ENCODE results near the gene TH.
"Not testable (repeated sequence)": the region's sequence is repeated elsewhere in the genome, so short reads cannot be mapped to it uniquely, and the experiment has no call there.

Gene TH

DNA sequence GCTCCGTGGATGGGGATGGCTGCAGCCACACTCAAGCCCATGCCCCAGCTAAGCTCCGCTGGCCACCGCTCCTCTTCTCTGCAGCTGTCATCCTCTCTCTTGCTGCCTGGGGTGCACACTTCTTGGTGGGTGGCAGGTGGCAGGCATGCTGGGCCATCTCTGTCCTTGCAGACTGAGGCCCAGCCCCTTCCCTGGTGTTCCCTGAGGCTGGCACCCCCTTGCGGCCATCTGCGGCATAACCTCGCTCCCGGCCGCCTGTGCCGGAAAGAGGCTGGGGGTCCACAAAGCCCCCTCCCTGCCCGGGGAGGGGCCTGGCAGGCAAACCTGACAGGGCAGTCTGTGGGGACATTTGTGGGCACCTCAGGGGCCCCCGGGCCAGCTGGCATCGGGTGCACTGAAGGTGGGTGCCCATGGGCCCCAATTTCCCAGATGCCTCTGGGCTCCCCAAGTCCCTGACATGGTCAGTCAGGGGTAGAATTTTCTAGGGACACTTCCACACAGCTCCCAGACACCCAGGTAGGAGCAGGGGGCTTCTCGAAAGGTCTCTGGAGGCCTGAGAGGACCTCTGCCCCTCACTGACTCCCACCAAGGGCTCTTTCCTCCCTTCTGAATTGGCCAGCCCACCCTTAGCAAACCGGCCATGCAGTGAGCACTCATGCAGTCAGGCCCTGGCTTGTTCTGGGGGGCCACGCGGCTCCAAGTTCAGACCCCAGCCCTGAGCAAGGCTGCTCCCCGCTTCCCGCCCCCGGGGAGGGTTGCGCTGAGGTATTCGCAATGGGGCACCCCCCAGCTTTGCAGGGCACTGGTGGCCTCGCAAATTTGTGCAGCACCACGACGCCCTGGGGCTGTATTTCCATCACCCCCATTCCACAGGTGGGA is 23.5 kb upstream of the TH start:
- H3K36me3 Mint-ChIP-seq, result no peaks in the 10 kb centered on the region
- peaks cover 6% of the 10 kb centered on the region for H3K4me1 Mint-ChIP-seq
- H3K27ac Mint-ChIP-seq, result no peak overlapping the region
- CTCF ChIA-PET, result interaction anchor here (0.7 to 4.4 kb wide), 8 partner anchors 9 to 225 kb away, joined by 3 to 37 read pairs (median 4); partner anchors contain the start of genes C11orf21 and TSPAN32
- H3K9me3 Mint-ChIP-seq, result no peaks in the 10 kb centered on the region
- no peak overlapping the region for H3K4me3 Mint-ChIP-seq
- DNase-seq, result peak; percentile 69
- H3K27me3 Mint-ChIP-seq, result peaks cover 26% of the 10 kb centered on the region

DNA sequence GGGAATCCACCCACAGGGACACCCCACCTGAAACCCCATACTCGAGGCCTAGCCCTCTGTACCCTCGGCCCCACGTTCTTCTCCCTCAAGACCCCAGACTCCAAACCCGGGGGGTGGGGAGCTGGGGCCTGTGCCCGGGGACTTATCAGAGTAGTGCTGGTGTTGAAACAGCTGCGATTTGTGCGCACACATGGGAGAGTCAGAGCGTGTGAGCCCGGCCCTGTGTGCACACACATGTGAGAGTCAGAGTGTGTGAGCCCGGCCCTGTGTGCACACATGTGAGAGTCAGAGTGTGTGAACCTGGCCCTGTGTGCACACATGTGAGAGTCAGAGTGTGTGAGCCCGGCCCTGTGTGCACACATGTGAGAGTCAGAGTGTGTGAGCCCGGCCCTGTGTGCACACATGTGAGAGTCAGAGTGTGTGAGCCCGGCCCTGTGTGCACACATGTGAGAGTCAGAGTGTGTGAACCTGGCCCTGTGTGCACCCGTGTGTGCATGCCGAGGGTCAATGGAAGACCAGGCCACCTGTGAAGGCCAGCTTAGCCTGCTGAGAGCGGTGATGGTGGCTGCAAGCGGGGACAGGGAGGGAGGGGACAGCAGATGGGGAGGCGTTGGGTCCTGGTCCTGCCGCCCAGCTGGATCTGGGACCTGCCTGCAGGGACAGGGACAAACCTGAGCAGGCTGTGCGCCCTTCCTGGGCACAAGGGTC is 22.4 kb upstream of the TH start:
- H3K27ac Mint-ChIP-seq, H3K4me3 Mint-ChIP-seq, H3K36me3 Mint-ChIP-seq, H3K4me1 Mint-ChIP-seq, H3K9me3 Mint-ChIP-seq, DNase-seq: not testable (repeated sequence)
- CTCF ChIA-PET, result interaction anchor here (0.7 to 4.4 kb wide), 8 partner anchors 8 to 226 kb away, joined by 3 to 37 read pairs (median 4); partner anchors contain the start of genes C11orf21 and TSPAN32
- peaks cover 31% of the 10 kb centered on the region for H3K27me3 Mint-ChIP-seq

DNA sequence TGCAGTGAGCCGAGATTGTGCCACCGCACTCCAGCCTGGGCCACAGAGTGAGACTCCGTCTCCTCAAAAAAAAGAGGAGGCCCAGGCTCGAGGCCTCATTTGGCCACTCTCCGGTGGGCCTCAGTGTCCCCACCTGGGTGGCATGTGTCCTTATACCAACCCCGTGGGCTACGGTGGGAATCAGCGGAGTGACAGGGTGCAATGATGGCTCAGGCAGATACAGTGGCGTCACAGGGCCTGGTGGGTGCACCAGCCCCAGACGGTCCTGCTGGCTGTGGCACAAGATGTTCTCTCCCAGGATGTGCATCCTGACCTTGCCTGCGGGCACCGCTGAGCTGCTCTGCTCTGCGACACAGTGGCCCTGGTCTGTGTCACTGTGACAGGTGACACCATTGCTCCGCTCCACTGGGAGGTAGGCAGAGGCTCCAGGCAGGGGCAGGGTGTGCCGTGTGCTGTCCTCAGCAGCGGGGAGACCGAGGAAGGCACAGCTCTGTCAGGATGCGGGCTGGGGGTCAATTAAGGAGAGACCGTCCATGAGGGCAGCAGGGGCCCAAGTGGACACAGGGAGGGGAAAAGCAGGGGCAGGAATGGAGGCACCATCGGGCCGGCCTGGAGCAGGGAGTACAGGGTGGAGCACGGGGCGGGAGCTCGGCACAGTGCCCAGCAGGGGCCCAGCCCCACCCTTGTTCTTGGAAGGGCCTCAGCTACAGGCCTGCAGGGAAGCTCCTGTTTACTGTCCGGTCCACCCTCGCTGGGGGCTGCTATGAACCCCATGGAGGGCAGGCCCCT is 21.7 kb upstream of the TH start:
- H3K36me3 Mint-ChIP-seq, result no peaks in the 10 kb centered on the region
- no peak for DNase-seq
- no peak overlapping the region for H3K27ac Mint-ChIP-seq
- H3K27me3 Mint-ChIP-seq, result peaks cover 31% of the 10 kb centered on the region
- H3K4me3 Mint-ChIP-seq, result no peak overlapping the region
- H3K9me3 Mint-ChIP-seq, result no peaks in the 10 kb centered on the region
- H3K4me1 Mint-ChIP-seq, result peaks cover 6% of the 10 kb centered on the region
- CTCF ChIA-PET, result interaction anchor here (1.4 to 4.4 kb wide), 2 partner anchors 12 to 227 kb away, joined by 4 to 37 read pairs; no protein-coding TSS in a partner anchor

DNA sequence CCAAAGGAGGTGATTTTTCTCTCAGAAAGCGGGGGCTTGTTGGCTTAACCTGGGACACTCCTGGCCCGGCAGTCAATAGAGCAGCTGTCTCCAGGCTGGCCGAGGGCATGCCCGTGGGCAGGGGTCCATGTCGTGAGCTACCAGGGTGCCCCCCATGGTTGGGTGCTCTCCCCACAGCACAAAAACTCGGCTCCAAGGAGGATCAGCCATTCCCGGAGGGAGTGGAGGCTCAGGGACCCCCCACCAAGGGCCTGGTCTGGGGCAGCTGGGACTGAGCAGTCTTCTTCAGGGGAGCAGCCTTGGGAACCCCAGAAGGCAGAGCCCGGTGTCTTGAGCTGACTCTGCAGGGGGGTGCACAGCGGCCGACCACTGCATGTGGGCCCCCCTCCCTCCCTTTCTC is 20.8 kb upstream of the TH start:
- H3K4me1 Mint-ChIP-seq, result peaks cover 6% of the 10 kb centered on the region
- peaks cover 27% of the 10 kb centered on the region for H3K27me3 Mint-ChIP-seq

DNA sequence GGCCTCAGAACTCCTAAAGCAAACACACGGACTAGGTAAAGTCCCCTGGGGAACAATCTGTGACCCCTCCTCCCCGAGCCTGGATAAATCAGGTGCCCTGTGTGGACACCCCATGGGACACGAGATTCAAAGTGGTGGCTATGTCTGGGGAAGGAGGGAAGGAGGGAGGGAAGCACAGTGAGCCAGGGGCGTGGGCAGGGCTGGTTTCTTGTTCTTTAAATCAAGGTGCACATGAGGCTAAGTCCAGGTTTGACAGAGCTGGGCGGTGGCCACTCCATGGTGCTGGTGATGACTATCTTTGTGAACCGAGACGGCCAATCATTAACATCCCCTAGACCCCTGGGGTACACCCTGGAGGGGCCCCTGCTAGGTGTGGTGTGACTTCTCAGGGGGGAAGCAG is 20.3 kb upstream of the TH start:
- no peak overlapping the region for H3K27ac Mint-ChIP-seq
- H3K9me3 Mint-ChIP-seq, result no peaks in the 10 kb centered on the region
- peaks cover 24% of the 10 kb centered on the region for H3K27me3 Mint-ChIP-seq
- H3K4me3 Mint-ChIP-seq, result no peak overlapping the region
- peaks cover 6% of the 10 kb centered on the region for H3K4me1 Mint-ChIP-seq
- DNase-seq, result no peak
- CTCF ChIA-PET, result interaction anchor here (4.4 kb wide), 1 partner anchor 228 kb away, joined by 37 read pairs; no protein-coding TSS in a partner anchor
- no peaks in the 10 kb centered on the region for H3K36me3 Mint-ChIP-seq

More for the DNA sequence above, 20.8 kb upstream of the TH start:
- no peak overlapping the region for H3K27ac Mint-ChIP-seq
- no peaks in the 10 kb centered on the region for H3K9me3 Mint-ChIP-seq
- H3K36me3 Mint-ChIP-seq, result no peaks in the 10 kb centered on the region
- no peak for DNase-seq
- no peak overlapping the region for H3K4me3 Mint-ChIP-seq
- CTCF ChIA-PET, result interaction anchor here (4.4 kb wide), 1 partner anchor 228 kb away, joined by 37 read pairs; no protein-coding TSS in a partner anchor

DNA sequence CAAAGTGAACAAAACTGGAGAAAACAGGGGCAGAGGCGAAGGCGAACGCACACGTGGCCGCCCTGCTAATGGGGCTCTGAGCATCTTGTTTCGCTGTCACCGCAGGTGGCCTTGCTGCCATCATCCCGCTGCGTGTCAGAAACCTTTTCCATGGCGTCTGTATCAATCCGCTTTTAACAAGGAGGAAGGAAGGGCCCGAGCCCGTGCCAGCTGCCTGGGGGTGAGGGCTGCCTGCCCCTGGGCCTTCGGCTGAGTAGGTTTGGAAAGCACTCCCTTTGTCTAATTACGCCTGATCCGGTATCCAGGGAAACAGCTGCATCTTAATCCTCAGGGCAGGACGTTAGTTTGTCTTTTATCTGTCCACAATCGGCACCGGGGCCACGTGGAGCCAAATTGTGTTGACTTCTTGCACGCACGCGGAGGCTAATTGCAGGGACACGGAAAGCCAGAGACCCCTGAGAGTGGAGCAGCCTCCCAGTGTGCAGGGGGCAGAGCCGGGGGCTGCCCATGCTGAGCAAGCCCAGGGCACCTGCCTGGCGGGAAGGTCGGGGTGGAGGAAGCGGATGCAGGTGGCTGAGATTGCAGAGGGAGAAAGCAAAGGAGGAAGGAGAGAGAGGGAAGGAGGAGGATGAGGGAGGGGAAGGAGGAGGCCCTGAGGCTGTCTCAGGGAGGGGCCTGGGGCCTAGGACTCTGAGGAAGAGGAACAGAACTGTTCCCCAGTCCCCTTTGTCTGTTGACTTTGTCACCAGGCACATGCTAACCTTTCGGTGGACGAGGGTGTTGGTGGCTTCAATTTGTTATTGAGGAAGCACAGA is 19.2 kb upstream of the TH start:
- H3K36me3 Mint-ChIP-seq, result no peaks in the 10 kb centered on the region
- peaks cover 13% of the 10 kb centered on the region for H3K27me3 Mint-ChIP-seq
- no peak overlapping the region for H3K4me3 Mint-ChIP-seq
- no peak for DNase-seq
- H3K4me1 Mint-ChIP-seq, result peaks cover 6% of the 10 kb centered on the region
- H3K9me3 Mint-ChIP-seq, result no peaks in the 10 kb centered on the region
- no peak overlapping the region for H3K27ac Mint-ChIP-seq
- CTCF ChIA-PET, result no interaction called here

DNA sequence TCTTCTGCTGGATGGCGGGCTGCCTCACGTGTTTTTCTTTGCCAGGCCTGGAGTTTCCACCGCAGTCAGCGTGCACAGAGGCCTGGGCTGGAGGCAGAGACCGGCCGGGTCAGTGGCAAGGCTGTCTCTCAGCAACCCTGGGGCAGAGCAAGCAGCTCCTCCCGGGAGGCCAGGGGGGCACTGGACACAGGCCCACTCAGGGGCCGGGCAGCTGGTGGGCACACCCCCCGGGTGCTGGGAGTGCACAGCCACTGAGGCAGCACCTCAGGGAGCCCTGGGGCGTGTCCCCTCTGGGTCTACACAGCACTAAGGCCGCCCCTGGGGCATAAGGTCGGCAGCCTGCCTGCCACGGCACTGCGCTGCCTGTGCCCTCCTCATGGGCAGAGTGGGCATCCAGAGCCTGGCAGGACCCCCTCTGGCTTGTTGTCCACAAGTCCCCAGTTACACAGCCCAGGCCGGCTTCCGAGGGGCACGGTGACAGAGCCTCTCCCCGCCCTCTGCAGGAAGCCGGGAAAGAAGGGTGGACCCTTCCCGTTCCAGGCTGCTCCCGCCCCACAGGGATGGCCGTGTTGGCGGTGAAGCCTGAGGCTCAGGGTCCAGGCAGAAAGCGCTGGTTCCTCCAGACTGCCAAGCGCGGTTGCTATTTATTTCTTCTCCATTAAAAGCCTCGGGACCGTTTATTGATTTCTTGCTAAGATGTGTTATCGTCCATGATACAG is 18.5 kb upstream of the TH start:
- H3K4me1 Mint-ChIP-seq, result peaks cover 6% of the 10 kb centered on the region
- DNase-seq, result no peak
- CTCF ChIA-PET, result no interaction called here
- H3K27me3 Mint-ChIP-seq, result peaks cover 17% of the 10 kb centered on the region
- H3K36me3 Mint-ChIP-seq, result no peaks in the 10 kb centered on the region
- no peak overlapping the region for H3K27ac Mint-ChIP-seq
- no peaks in the 10 kb centered on the region for H3K9me3 Mint-ChIP-seq
- no peak overlapping the region for H3K4me3 Mint-ChIP-seq

DNA sequence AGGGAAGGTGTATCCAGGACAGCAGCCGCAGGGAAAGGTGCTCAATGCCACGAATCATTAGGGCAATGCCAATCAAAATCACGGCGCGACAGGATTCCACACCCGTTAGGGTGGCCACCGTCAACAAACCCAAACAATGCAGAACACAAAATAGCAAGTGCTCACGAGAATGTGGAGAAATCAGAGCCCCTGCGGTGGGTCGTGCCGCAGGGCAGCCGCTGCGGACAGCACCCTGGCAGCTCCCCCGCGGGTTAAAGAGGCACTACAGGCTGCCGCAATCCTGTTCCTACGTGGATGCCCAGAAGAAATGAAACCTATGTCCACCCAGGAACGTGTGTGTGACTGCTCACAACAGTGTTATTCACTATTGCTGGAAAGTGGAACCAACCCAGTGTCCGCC is 17.1 kb upstream of the TH start:
- H3K4me1 Mint-ChIP-seq, result peaks cover 6% of the 10 kb centered on the region
- no peaks in the 10 kb centered on the region for H3K36me3 Mint-ChIP-seq
- CTCF ChIA-PET, result no interaction called here
- no peak overlapping the region for H3K27ac Mint-ChIP-seq
- peaks cover 22% of the 10 kb centered on the region for H3K27me3 Mint-ChIP-seq
- no peaks in the 10 kb centered on the region for H3K9me3 Mint-ChIP-seq
- no peak for DNase-seq
- H3K4me3 Mint-ChIP-seq, result no peak overlapping the region

DNA sequence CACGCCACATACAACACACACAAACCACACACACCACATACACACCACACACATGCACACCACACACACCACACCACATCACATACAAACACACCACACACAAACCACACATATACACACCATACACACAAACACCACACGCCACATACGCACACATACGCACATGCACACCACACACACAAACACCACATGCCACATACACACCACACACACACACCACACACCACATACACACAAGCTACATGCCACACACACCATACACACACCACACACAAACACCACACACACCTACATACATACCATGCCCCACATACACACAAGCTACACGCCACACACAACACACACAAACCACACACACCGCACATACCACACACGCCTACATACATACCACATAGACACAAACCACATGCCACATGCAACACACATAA is 15.7 kb upstream of the TH start:
- CTCF ChIA-PET, result interaction anchor here (1.0 to 2.4 kb wide), 4 partner anchors 13 to 234 kb away, joined by 3 to 26 read pairs (median 4); no protein-coding TSS in a partner anchor
- Mint-ChIP-seq H3K36me3 (no peaks in the 10 kb centered on the region), H3K4me3 (no peak overlapping the region), H3K9me3 (no peaks in the 10 kb centered on the region), H3K4me1 (peaks cover 6% of the 10 kb centered on the region), H3K27ac (no peak overlapping the region), H3K27me3 (peaks cover 22% of the 10 kb centered on the region)
- DNase-seq, result no peak

DNA sequence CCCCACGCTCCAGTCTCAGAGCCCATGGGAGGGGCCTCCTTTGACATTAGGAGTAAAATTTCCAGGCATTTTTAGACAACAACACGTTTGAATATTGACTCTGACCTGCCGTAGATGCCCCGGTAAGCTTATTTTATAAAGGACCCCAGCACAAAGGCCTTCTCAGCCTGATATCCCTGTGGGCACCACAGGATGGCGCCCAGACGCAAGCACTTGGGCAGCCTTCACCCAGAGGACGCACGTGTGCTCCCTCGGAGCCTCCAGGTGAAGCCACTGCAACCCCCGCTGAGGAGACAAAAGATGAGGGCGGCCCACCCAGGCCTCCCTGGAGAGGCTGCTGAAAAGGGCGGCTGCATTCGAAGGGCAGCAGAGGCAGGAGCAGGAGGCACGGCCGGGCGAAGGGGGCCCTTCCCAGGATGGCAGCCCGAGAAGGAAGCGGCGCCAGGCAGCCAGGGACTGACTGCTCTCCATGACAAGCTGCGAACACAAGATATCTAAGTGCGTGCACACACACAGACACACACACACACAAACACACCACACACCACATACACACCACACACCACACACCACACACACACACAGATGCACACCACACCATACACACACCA is 15.2 kb upstream of the TH start:
- Mint-ChIP-seq H3K9me3 (no peaks in the 10 kb centered on the region), H3K4me3 (no peak overlapping the region), H3K36me3 (no peaks in the 10 kb centered on the region), H3K27me3 (peaks cover 22% of the 10 kb centered on the region), H3K27ac (no peak overlapping the region), H3K4me1 (peaks cover 6% of the 10 kb centered on the region)
- CTCF ChIA-PET, result interaction anchor here (0.6 to 2.4 kb wide), 9 partner anchors 8 to 235 kb away, joined by 3 to 26 read pairs (median 4); no protein-coding TSS in a partner anchor
- DNase-seq, result peak; percentile 61

DNA sequence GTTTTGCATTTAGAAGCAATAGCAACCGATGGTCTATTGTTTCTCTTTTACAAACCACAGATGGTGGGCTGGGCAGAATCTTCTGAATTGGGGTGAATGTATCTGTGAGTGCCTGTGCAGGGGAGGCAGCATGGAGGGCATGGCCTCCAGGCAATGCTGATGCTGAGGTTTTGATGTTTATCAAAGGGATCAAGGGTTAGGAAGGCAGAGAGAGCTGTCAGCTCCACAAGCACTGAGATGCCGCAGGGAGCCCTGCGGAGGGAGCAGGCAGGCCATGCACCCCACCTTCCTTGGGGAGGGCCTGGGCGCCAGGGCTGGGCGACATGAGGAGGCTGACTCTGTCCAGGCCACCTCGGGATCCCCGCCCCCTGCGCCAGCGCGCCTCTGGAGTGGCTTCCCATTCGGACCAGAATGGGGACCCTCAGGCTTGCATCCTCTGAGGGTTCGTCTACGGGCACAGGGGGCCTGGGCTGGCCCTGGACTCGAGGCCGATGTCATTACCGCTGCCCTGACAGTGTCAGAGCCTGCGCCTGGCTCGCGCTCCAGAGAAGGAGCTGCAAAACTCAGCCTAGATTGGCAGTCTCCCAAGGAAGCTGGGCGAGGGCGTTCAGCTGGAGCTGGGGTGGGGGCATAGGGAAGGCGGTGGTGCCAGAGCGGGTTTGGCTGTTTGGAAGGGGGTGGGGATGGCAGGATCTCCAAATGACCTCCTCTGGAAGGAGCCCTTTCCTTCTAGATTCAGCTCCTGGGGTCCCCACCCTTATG is 13.9 kb upstream of the TH start:
- H3K27me3 Mint-ChIP-seq, result peaks cover 14% of the 10 kb centered on the region
- H3K36me3 Mint-ChIP-seq, result no peaks in the 10 kb centered on the region
- H3K27ac Mint-ChIP-seq, result no peak overlapping the region
- no peak for DNase-seq
- H3K4me1 Mint-ChIP-seq, result peaks cover under 1% of the 10 kb centered on the region
- CTCF ChIA-PET, result interaction anchor here (0.6 to 2.4 kb wide), 7 partner anchors 15 to 236 kb away, joined by 3 to 26 read pairs (median 4); no protein-coding TSS in a partner anchor
- H3K4me3 Mint-ChIP-seq, result no peak overlapping the region
- H3K9me3 Mint-ChIP-seq, result no peaks in the 10 kb centered on the region

All from activated naive CD4-positive, alpha-beta T cell treated with anti-CD3 and anti-CD28 coated beads, Interleukin-2, amount 10 ng/mL, durations not matched to agents 7 days and 5 days (primary cell).